GM21360 (cell line): ENCODE results near the gene PTPRN2.

Experiments used
- ATAC-seq: cut with Tn5 transposase; IDR thresholded peaks from one replicate; pipeline ENCODE4 v1.9.1; 2021; ENCODE audit warnings: mild to moderate bottlenecking, moderate library complexity; ENCODE audit not compliant: unreplicated experiment

PTPRN2 gene

DNA sequence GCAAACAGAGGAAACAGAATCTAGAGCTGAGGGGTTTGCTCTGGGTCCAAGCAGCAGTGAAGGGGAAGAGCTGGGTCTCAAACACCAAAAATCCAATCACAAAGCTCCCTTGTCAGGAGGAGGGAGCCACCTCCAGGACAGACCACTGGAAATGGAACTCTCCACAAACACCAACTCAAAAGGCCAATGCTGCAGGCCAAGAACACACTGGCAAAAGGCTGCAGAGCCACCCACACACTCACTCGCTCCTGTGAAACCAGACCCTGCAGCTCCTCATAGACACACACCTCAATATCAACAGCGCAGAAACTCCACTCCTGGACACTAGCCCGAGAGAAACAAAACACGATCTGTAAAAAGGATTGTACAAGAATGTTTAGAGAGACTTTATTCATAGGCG lies 213.5 kb downstream of the PTPRN2 start:
- no peak for ATAC-seq

DNA sequence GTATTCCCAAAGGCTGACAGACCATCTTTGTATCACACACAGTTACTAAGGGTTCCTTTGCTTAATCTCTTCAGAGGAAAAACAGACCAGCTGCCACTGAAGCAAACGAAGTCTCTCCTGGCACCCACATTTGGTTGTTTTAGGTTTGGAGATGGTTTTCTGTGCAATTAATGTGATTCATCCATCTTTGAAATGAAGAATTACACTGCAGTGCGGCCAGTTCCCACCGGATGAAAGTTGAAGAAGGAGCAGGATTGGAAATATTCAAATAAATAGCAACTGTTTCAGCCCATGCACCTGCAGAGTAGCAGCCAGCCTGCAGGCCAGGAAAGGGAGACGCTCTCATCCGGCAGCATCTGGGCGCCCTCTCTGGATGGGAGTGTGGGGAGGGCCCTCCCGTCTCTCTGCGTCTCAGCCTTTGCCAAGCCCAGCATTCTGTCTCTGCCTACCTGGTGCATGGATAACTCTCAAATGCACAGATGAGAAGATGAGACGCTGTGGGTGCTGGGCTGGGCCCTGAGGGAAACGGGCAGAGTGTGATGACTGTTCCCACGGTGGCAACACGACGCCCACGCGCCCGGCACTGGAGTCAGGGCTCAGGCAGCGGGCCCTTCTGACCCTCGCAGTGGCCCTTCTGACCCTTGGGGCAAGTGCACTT lies 214.0 kb downstream of the PTPRN2 start:
- no peak for ATAC-seq

DNA sequence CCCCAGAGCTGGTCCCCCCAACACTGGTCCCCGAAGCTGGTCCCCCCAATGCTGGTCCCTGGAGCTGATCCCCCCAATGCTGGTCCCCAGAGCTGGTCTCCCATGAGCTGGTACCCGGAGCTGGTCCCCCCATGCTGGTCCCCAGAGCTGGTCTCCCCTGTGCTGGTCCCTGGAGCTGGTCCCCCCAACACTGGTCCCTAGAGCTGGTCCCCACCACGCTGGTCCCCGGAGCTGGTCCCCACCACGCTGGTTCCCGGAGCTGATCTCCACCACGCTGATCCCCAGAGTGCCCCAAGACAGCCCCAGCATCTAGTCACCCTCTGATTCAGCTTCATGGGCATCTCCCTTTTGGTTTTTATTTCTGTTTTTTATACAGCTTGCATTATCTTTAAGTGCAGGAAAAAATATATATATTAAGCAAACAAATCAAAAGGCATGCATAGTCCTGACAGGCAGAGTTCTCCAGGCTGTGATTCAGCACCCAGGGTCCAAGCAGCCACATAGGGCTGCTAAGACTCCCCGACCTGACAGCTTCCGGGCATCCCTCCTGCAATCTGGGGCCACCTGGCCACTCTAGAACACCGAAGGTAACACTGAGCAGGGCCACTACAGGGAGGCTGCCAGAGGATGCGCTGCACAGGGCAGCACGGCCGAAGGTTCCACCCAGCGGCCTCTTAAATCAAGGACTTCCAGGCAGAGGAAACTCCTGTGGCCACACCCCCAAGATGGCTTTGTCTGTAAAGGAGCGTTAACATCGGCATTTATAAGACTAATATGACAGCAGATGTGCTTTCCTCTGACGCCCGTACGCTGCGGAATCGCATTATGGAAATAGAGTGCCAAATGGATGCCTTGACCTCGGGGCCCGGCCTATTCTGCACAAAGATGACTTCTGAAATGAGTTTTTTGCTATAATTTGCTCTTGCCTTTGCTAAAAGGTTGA lies 215.0 kb downstream of the PTPRN2 start:
- no peak for ATAC-seq

DNA sequence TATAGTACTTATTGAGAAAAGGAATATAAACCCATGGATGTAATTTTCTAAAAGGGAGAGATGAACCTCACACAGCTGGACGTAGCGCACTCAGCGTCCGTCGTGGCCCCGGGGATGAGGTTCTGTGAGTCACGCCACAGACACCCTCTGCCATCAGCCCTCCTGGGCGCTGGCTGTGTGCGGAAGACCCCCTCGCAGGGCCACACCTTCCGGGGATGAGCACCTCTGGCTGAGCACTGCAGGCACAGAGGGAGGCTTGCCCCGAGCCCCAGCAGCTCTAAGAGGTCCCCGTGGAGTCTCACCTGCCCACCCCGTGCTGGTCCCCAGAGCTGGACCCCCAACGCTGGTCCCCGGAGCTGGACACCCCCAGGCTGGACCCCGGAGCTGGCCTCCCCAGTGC lies 215.8 kb downstream of the PTPRN2 start:
- ATAC-seq: no peak

GRCh38 chr7:158369866-158370265 lies 217.8 kb downstream of the PTPRN2 start:
- no peak for ATAC-seq

DNA sequence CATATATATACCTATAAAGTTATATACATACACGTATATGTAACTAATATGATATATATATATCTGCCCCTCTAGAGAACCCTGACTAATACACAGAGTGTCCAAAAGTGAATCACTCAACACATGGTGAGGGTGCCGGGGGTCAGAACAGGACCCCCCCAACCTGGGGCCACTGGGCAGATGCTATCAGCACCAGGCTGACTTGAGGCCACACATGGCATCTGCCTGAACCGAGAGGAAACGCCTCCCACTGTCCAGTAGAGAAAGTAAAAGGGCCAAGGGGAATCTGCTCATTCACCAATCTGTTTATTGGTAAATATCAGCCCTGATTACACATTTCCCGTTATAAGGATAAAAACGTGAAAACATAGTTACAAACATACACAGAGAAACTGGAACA lies 218.3 kb downstream of the PTPRN2 start:
- no peak for ATAC-seq

DNA sequence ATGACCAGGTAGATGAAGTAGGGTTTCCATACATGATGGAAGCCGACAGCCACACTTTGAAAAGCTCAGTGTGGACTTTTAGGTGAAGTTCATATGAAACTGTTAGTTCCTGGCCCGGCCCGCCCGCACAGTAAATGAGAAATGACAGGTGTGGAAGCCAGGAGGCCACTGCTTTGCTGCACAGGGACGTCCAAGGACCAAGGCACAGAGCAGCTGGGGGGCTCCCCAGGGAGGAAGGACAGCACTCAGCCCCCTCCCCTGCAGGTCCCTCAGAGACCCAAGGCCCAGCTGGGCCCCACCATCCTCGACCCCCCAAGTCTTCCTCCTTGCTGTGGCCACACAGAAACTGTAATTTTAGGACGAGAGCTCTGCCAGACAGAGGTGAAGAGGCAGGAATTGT lies 219.2 kb downstream of the PTPRN2 start:
- ATAC-seq: no peak

DNA sequence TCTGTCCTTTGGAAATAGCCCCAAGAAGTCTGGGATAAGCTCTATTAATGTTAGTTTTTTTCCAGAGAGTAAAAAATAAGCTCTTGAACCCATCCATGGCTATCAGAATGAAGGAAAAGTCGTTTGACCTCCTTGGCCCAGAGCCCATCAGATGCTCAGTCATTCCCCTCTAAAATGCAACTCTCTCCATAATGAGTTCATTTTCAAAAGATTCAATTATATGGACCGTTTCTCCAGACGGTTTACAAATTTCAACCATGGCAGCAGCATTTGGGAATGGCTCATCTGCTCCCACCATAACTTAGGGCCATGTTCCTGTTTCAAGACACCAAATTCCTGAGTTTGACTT lies 220.0 kb downstream of the PTPRN2 start:
- ATAC-seq: no peak

DNA sequence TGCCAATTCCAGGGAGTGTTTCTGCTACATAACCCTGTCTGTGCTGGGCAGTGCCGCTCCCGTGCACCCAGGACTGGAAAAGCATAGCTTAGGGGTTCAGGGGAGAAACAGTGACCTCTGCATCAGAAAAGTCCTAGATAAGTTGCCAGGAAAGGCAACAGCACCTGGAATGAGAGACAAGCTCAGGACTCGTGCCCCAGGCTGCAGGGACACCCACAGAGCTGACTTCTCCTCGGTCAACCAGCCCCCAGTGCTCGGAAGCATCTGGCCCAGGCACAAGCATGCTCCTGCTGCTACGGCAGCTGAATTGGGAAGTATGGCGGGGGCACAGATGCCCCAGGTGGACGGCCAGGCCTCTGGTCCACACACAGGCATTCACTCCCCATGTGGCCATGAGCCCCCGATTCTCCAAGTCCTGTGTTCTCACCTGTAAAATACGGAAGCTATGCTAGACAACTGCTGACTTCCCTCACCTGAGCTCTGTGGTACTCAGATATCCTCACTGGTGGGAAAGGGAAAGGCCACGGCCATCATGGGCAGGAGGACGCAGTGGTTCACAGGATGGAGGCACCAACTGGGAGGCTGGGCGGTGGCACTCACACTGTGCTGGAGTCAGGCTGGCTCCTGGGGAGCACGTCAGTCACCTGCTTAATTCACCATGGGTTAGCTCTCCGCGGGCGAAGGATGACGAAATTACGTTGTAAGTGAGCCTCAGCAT lies 220.5 kb downstream of the PTPRN2 start:
- no peak for ATAC-seq

DNA sequence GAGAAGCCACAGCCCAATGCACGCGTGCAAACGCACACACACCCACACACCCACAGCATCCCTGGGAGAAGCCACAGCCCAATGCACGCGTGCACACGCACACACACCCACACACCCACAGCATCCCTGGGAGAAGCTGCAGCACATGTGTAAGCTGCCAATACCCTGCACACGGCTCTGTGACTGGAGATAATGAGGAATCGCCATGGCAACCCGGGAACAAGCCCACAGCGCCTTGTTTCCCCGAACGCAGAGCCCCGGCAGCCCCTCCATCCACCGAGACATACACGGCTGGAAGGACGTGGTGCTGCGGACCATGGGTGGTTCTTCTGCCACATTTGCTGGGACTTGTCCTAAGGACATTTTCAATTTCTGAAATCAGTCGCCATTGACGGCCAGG lies 221.3 kb downstream of the PTPRN2 start:
- no peak for ATAC-seq

DNA sequence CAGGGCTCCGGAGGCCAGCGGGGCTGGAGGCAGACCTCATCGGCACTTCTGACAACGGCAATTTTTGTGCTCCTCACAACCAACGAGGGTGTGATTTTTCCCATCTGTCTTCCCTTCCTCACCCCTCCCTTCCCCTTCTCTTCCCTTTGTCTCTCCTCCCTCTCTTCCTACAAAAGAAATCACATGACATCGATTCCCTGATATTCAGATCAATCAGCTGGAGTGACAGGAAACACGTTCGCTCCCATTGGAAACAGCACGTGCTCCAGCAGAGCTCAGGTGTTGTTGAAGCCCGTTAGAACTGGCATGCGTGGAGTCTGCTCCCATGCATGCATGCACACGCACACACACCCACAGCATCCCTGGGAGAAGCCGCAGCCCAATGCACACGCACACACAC lies 222.4 kb downstream of the PTPRN2 start:
- no peak for ATAC-seq

GRCh38 chr7:158364451-158364850 lies 223.2 kb downstream of the PTPRN2 start:
- ATAC-seq: no peak

GRCh38 chr7:158362912-158363905 lies 224.4 kb downstream of the PTPRN2 start:
- ATAC-seq: no peak

- ATAC-seq: no peak
Measured at GRCh38 chr7:158362001-158362400, 225.6 kb downstream of the PTPRN2 start.

GRCh38 chr7:158361326-158361946 lies 226.2 kb downstream of the PTPRN2 start:
- ATAC-seq: no peak

DNA sequence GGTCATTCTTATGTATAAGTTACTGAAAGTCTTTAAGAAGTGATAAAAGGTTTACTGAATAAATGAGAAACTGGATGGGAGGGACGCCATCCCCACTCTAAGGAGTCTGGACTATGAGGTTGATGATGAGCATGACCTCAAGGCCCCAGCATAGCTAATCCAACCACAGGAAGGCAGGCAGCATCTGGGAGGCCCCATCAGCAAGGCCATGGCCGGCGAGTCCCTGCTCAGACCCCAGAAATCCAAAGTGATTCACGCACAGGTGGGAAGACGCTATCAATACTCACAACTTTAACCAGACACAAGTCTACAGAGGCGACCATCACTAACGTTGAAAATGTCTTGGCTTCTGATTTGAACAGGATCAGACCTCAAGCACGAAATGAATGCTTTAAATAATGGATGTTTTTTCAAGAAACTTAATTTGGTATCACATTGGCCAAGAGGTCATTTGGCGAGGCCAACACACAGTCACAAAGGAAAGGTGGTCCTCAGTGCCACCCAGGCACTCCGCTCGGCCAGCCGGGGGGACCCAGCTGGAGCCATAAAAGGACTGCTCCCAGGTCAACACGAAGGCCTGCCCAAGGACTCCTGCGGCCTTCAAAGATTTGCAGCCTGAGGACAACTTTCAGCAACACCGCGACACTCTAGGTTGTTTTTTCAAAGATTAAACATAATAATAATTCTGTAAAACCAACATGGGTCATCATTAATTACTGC lies 228.5 kb downstream of the PTPRN2 start:
- ATAC-seq: no peak

GRCh38 chr7:158357898-158358821 lies 229.5 kb downstream of the PTPRN2 start:
- no peak for ATAC-seq

- no peak for ATAC-seq
Measured at GRCh38 chr7:158357106-158357897, 230.3 kb downstream of the PTPRN2 start.
